AG04449 (cell line): ENCODE measurements around the gene IQSEC2.

Source experiments
- CTCF ChIA-PET: fragments of 350-600 bp; formaldehyde crosslinking; extraction: SDS; loops from one replicate; lab custom pipeline; 2021; ENCODE audit warnings: antibody characterized with exemption; lab: Yijun Ruan, JAX
- POLR2A ChIA-PET: fragments of 400-600, 350-600 bp; formaldehyde crosslinking; extraction: SDS; loops from one replicate; lab custom pipeline; 2020; ENCODE audit warnings: antibody characterized with exemption, inconsistent platforms; lab: Yijun Ruan, JAX
- DNase-seq: peaks from one replicate; pipeline ENCODE4 v3.0.0-alpha.2; 2010; ENCODE audit warnings: low read depth, low spot score
- H3K4me3 ChIP-seq: 2 replicates; pipeline ENCODE4 v1.5.1; 2011; ENCODE audit warnings: low read depth, mild to moderate bottlenecking, control low read depth, low read length
- CTCF ChIP-seq: IDR thresholded peaks from one replicate; pipeline ENCODE4 v1.5.1; 2011; ENCODE audit warnings: mild to moderate bottlenecking, moderate library complexity, low read length, control low read depth, inconsistent platforms; ENCODE audit not compliant: insufficient read depth; ENCODE audit errors: missing control alignments

The IQSEC2 gene

GRCh38 chrX:53261355-53261972 lies 19.9 kb downstream of the IQSEC2 start:
- CTCF ChIA-PET: interaction anchor here (2.1 kb wide), 1 partner anchor 22 kb away, joined by 10 read pairs; no protein-coding TSS in a partner anchor
- POLR2A ChIA-PET: no interaction called here

GRCh38 chrX:53260836-53261235 lies 20.5 kb downstream of the IQSEC2 start:
- ChIA-PET POLR2A (no interaction called here), CTCF (no interaction called here)
- no peak for DNase-seq
- no peak for TF ChIP-seq CTCF
- H3K4me3 ChIP-seq: no peak overlapping the region

More at GRCh38 chrX:53261355-53261972, 19.9 kb downstream of the IQSEC2 start:
- no peak overlapping the region for H3K4me3 ChIP-seq
- DNase-seq: no peak
- no peak for TF ChIP-seq CTCF

GRCh38 chrX:53257670-53258423 lies 23.5 kb downstream of the IQSEC2 start:
- TF ChIP-seq CTCF: no peak
- ChIA-PET CTCF (interaction anchor here (2.1 kb wide), 1 partner anchor 26 kb away, joined by 6 read pairs; no protein-coding TSS in a partner anchor), POLR2A (no interaction called here)
- H3K4me3 ChIP-seq: no peak overlapping the region
- DNase-seq: no peak

GRCh38 chrX:53257166-53257565 lies 24.2 kb downstream of the IQSEC2 start:
- CTCF ChIA-PET: interaction anchor here (2.1 kb wide), 1 partner anchor 27 kb away, joined by 6 read pairs; no protein-coding TSS in a partner anchor

GRCh38 chrX:53256446-53257041 lies 24.8 kb downstream of the IQSEC2 start:
- POLR2A ChIA-PET: no interaction called here
- DNase-seq: no peak
- CTCF ChIA-PET: interaction anchor here (0.7 to 1.0 kb wide), 2 partner anchors 76 to 180 kb away, joined by 3 read pairs; no protein-coding TSS in a partner anchor
- H3K4me3 ChIP-seq: no peak overlapping the region
- no peak for TF ChIP-seq CTCF

More at GRCh38 chrX:53257166-53257565, 24.2 kb downstream of the IQSEC2 start:
- no peak for TF ChIP-seq CTCF
- H3K4me3 ChIP-seq: no peak overlapping the region
- POLR2A ChIA-PET: no interaction called here
- DNase-seq: no peak
